HT-29 (cell line): ENCODE data around the gene RAB41. TPM values are rescaled to one million over a fixed set of nuclear protein-coding genes. Genes with fewer than 3 reads are reported as not detected.
"Not testable (repeated sequence)": the region's sequence is repeated elsewhere in the genome, so short reads cannot be mapped to it uniquely, and the experiment has no call there.

Experiments
- DNase-seq: peaks from one replicate; pipeline ENCODE4 v3.0.0-alpha.2; 2015; ENCODE audit warnings: low spot score
- small RNA-seq: library from RNA; depleted of rRNA; stranded (forward); fragments of <200 nt; gene quantifications from one replicate; pipeline ENCODE3, GENCODE V24; 2014
- total RNA-seq: library from RNA; depleted of rRNA; stranded (reverse); fragments of >200 nt; shearing (Covaris generic); gene quantifications from 2 replicates; pipeline ENCODE4 v1.2.3, GENCODE V29; 2014; rRNA removed

Gene RAB41
- total RNA-seq, 1 experiment from 2014 or later = not detected

DNA sequence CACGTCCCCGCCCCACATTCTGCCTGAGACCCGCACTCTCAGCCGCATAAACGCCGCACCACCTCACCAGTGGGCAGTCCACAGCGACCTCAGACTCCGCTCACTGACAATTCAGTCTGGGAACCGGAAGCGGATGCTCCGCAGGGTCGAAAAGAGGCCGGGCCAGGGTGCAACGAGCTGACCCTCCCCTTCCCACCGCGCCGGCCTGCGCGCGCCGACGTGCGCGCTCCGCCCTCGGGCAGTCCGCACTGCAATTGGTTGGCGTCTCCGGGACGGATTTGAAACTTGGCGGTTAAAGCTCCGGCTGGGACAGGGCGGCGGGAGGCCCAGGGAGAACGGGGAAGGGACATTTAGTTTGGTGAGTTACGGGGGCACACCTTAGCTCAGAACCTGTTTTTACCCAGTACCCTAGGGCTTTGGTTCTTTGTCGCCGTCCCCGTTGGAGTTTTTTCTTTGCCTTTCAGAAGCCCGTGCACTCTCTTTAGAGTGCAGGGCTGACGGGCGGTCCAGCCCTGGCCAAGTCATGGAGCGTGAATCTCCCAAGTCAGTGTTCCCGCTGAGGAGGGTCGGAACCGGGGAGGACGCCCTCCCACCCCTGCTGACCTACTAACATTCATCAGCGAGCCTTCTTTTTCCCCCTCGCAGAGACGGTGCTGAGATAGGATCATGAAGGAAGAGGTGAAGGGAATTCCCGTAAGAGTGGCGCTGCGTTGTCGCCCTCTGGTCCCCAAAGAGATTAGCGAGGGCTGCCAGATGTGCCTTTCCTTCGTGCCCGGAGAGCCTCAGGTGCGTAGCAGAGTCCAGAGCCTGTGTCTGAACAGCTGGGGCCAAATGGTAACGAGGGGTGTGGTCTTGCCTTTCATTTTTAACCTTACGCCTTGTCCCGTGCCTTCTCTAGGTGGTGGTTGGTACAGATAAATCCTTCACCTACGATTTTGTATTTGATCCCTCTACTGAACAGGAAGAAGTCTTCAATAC lies 8.1 kb downstream of the RAB41 start, which contains the start of the genes KIF4A and PDZD11:
TSS of gene KIF4A (plus strand) at position 312 of the 978 bp plus-strand sequence. CDS start at position 667, 355 bp downstream.
TSS of gene PDZD11 (minus strand) at position 135 of the 978 bp plus-strand sequence. CDS start 586 bp downstream, outside the sequence.
- peak; percentile 87 for DNase-seq

DNA sequence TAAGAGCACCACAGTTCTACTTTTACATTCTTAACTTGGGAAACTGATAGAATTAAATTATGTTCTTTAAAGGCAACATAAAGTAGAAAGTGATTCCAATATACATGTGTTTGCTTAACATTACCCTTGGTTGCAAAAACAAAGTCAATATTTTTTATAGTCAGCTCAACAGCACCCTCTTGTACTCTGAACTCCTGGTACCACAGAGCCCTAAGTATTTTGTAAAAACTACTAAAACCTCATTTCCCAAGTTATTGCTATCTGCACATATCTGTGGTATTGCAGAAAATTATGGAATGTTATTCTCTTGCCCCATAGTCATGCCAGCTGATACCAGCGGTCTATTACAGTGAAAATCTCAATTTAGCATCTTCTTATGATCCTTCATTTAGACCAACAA lies 10.8 kb downstream of the RAB41 start:
- no peak for DNase-seq

- no peak for DNase-seq
These were observed 11.6 kb downstream of the RAB41 start for GRCh38 chrX:70293621-70294020.

DNA sequence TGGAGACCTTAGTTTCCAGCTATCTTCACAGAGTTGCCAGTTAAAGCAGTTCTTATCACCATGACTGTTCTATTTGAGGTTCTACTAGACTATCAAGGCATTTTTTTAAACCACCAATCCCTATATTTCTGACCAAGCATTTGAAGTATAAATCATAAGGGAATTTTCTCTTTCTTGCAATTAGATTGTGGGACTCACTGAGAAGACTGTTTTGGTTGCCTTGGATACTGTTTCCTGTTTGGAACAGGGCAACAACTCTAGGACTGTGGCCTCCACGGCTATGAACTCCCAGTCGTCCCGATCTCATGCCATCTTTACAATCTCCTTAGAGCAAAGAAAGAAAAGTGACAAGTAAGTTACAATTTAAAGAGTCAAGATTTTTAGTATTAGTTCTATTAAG lies 19.7 kb downstream of the RAB41 start:
- DNase-seq = no peak

- no peak for DNase-seq
These were observed 31.5 kb downstream of the RAB41 start for GRCh38 chrX:70313503-70313902.

- DNase-seq = no peak
These were observed 40.8 kb downstream of the RAB41 start for GRCh38 chrX:70322784-70323183.

DNA sequence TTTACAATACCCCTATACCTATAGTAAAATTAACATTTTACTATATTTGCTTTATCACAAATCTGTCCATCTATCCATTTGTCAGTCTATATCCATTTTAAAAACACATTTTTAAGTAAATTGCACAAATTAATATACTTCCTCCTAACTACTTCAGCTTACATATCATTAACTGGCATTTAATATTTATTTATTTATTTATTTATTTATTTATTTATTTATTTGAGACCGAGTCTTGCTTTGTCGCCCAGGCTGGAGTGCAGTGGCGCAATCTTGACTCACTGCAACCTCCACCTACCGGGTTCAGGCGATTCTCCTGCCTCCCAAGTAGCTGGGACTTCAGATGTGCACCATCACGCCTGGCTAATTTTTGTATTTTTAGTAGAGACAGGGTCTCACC lies 41.7 kb downstream of the RAB41 start:
- not testable (repeated sequence) for DNase-seq

DNA sequence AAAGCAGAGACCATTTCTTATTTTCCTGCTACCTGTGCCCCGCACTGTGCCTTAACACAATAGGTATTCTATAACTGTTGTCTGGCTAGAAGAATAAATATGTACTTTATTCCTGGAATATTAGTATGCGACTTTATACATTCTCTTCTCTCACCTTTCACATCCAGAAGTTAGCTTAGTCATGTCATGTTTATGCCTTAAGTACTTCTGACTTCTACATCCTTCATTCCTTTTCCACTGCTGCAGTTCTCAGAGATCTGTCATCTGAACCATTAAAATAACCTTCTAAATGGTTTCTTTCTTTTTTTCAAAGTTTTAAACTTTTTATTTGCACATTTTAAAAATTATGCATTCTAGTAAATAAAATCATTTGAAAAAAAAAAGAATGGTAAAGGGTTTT lies 42.4 kb downstream of the RAB41 start:
- DNase-seq = no peak

GRCh38 chrX:70331161-70331560 lies 49.2 kb downstream of the RAB41 start:
- DNase-seq = no peak

GRCh38 chrX:70332600-70332999 lies 50.6 kb downstream of the RAB41 start:
- DNase-seq = peak; percentile 6

Small RNA genes within 50 kb of the gene (small RNA-seq; reads per million reads assigned to genes)
- gene RNA5SP507 = 1.1 reads per million, percentile 39 among the genes with 10 or more reads in this experiment

Other genes starting within 250 kb of the RAB41 start
- not detected in 2 replicates for gene AWAT2, start 232.2 kb upstream of the RAB41 start, total RNA-seq
- not detected in 2 replicates for gene OTUD6A, start 219.7 kb upstream of the RAB41 start, total RNA-seq
- 33.8 and 40.0 TPM in 2 replicates for gene IGBP1, start 148.7 kb upstream of the RAB41 start, total RNA-seq
- not detected in 2 replicates for gene DGAT2L6, start 104.7 kb upstream of the RAB41 start, total RNA-seq
- gene AWAT1, start 47.5 kb upstream of the RAB41 start, total RNA-seq = not detected in 2 replicates
- gene P2RY4, start 22.0 kb upstream of the RAB41 start, total RNA-seq = not detected in 2 replicates
- gene ARR3, start 13.8 kb upstream of the RAB41 start, total RNA-seq = not detected in 2 replicates
- 43.1 and 52.3 TPM in 2 replicates for gene PDZD11, start 7.8 kb downstream of the RAB41 start, total RNA-seq
- 20.1 and 21.7 TPM in 2 replicates for gene KIF4A, start 7.9 kb downstream of the RAB41 start, total RNA-seq
- not detected in 2 replicates for gene GDPD2, start 141.1 kb downstream of the RAB41 start, total RNA-seq
- 40.8 and 55.6 TPM in 2 replicates for gene DLG3, start 162.7 kb downstream of the RAB41 start, total RNA-seq